ENCODE measurements around the gene MEF2B.

The MEF2B gene

GRCh38 chr19:19096641-19097627 lies 73.1 kb downstream of the MEF2B start:
- DNase-seq (ENCODE audit: low spot score) = no peak
- in situ Hi-C loops (cut with MboI; ENCODE audit: low pct_unique_long_range_greater_than_20kb, low sequenced_read_pairs, unreplicated experiment) = no loop called here
- TF ChIP-seq CTCF (IDR thresholded peaks at IDR 0.05; ENCODE audit: extremely low read depth, insufficient read depth, missing control alignments) = no peak

GRCh38 chr19:19095691-19096090 lies 74.4 kb downstream of the MEF2B start:
- TF ChIP-seq CTCF (IDR thresholded peaks at IDR 0.05; ENCODE audit: extremely low read depth, insufficient read depth, missing control alignments) = no peak
- in situ Hi-C loops (cut with MboI; ENCODE audit: low pct_unique_long_range_greater_than_20kb, low sequenced_read_pairs, unreplicated experiment) = no loop called here
- DNase-seq (ENCODE audit: low spot score) = no peak

Measured in GM13977 (cell line).